GM18499 (cell line): ENCODE measurements around the gene TTLL11.
"Not testable (repeated sequence)": the region's sequence is repeated elsewhere in the genome, so short reads cannot be mapped to it uniquely, and the experiment has no call there.

ENCODE experiments used
- ATAC-seq: cut with Tn5 transposase; IDR thresholded peaks from one replicate; pipeline ENCODE4 v1.9.1; 2021; ENCODE audit warnings: moderate number of reproducible peaks; ENCODE audit not compliant: insufficient read depth, unreplicated experiment

TTLL11 gene

DNA sequence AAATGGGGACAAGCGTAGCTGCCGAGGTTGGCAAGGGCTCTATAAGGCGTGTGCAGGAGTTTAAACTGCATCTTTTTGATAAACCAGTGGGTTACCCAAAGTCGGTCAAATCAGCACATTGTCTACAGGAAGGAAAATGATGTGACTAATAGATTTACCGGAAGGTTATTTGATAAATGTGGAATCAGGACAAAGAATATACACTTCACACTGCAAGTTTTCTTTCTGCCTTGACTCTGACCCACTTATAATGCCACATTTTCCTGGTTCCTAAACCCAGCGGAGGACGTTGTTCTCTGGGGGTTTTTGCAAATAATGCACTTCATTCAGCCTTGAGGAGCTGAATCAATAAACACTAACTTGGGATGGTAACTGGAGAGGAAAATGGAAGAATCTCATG, 76.8 kb downstream of the TTLL11 start:
- ATAC-seq = no peak

DNA sequence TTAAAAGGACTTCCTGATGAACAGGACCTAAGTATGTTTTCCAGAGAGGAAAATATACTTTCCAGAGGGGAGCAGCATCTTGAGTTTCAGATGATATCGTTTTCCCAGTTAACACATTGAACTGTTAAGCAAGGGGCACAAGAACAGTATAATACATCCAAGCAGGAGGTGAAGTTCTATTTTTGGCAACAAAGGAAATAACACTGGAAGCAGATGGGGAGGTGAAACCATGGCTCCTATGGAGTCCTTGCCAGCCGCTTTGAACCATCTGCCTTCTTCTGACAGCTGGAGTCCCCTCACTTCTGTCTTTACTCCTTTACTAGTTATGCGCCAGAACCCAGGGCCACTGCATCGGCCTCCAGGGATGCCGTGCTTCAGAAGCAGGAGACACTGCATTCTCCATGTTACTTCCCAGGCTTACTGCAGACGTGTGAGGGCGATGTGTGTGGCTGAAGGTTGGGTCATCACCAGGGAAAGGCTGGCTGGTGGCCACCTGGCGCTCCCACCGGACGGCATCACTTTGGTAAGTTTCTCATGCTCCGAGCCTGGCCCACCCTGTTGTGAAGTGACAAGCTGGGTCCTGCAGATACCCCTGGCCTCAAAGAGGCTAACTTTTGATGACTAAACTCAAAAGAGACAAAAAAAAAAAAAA, 77.8 kb downstream of the TTLL11 start:
- ATAC-seq = no peak

DNA sequence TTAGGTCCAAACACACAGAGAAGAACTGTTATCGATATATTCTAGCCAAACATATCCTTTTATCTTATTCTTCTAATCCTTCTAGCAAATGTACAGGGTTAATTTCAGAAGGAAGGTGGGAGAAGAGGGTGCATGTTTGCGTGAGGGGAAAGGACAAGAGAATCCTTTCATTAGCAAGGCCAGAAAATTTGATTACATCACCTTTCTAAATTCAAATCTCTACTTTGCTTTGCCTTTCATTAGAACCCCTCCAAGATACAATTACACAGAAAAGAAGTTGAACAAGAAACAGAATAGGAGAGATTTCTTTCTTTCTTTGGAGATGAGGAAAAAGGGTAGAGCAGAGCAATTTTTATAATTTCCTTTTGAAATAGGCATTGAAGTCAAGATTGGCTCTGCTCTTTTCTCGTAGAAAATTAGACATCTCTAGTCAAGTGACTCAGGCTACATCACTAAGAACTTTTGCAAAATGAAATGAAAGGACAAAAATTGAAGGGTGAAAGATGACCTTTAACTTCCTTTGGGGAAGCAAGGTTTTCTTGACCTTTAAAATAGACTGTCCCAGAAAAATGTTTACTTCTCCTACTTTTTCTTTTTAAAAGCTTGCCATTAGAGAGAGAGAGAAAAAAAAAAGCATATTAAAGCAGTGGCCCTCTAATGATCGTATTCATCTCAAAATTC, 81.2 kb downstream of the TTLL11 start:
- ATAC-seq = no peak

DNA sequence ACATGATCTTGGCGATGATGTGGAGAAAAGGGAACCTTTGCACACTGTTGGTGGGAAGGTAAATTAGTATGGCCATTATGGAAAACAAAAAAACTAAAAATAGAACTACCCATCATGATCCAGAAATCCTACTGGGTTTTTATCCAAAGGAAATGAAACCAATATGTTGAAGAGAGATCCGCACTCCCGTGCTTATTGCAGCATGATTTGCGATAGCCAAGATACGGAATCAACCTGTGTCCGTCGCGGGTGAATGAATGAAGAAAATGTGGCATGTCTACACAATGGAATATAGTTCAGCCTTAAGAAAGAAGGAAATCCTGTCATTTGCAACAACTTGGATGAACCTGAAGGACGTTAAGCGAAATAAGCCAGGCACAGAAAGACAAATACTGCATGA, 84.5 kb downstream of the TTLL11 start:
- ATAC-seq = no peak

DNA sequence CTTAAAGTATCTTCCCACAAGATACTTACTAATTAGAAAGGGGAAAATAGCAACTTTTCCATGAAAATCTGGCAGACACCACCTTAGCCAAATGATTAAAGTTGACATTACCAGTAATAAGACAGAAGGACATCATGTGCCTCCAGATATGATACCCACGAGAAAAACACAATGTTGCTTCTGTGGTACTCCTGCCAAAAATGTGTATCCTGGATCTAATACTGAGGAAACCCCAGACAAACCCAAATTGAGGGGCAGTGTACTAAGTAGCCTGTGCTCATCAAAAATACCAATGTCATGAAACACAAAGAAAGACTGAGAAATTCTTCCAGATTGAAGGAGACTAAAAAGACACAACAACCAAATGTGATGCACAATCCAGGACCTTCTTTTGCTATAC, 85.3 kb downstream of the TTLL11 start:
- ATAC-seq = no peak

DNA sequence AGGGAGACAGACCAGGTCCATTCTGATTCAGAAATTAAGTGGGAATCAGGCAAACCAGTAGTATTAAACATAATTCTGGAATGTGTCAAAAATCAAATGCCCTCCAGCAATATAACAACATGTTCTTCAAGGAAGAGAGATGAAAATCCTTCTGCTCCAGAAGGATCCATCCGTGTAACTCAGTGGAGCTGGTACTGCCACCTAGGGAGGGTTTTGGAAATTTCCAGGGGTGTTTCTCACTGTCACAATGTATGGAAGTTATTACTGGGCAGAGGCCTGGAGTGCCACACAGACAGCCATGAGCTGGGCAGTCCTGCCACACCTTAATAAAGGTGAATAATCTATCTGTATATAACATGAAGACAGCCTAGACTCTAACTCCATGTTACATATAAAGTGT, 87.5 kb downstream of the TTLL11 start:
- ATAC-seq = no peak

DNA sequence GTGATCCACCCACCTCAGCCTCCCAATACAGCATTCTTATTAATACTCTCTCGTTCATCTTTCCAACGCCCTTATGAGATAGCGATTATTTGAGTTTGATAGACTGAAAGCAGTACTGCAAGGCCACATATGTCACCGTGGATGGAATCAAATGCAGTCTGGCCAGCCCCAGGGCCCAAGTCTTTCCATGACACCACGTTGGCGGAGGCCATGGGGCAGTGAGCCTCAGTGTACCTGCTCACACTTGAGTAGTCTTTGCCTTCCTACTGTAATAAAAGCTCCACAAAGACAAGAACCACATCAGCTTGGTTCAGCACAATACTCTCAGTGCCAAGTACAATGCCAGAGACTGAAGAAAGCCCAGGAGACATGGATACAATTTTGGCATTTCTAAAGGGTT, 88.5 kb downstream of the TTLL11 start:
- no peak for ATAC-seq

DNA sequence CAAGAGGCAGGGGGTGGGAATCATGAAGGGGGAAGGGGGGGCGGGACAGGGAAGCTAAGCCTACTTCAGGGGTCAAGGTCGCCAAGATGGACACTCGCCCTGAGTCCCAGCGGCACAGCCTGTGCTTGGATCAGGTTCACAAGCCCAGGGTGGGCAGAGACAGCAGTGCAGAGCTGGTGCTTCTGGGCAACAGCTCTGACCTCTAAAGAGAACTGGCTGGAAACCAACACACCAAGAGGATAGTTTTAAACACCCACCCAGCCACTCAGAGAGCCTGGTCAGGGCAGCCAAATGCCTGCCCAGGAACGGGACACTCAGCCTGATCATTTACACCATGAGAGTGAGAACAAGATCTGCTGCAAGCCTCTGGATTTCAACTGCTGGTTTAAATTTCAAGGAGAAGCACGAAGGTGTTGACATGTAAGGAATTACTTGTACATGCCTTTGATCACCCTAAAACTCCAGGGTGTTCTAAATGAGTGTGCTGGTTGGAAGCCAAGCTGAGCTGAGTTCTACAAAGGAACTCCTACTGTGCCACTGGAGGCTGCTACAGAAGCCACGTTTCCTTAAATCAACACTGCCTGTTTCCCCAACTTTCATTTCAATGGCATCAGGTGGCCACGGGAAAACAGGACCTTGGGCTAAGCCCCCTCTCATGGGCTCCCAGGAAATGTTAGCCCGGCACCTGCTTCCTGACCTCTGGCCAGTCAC, 91.5 kb downstream of the TTLL11 start:
- no peak for ATAC-seq

DNA sequence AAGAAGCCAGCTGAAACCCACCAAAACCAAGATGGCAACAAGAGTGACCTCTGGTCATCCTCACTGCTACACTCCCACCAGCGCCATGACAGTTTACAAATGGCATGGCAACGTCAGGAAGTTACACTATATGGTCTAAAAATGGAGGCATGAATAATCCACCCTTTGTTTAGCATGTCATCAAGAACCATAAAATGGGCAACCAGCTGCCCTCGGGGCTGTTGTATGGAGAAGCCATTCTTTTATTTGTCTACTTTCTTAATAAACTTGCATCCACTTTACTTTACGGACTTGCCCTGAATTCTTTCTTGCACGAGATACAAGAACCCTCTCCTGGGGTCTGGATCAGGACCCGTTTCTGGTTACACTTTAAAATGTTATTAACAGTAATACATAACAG, 92.6 kb downstream of the TTLL11 start:
- not testable (repeated sequence) for ATAC-seq

DNA sequence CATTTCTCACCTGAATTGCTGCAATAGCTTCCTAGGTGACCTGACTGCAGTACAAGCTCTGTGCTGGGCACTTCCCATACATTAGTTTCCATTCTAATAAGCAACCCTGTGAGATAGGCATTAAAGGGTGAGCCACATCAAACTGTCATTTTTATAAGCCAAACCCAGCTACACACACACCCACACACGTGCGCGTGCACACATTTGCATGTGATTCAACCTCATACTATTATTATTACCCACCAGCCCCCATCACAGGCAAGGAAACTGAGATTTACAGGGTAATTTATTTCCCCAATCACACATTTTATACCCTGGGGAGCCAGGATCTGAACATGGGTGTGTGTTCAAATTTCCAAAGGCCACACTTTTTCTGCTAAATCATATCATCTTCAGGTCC, 93.6 kb downstream of the TTLL11 start:
- ATAC-seq = no peak

DNA sequence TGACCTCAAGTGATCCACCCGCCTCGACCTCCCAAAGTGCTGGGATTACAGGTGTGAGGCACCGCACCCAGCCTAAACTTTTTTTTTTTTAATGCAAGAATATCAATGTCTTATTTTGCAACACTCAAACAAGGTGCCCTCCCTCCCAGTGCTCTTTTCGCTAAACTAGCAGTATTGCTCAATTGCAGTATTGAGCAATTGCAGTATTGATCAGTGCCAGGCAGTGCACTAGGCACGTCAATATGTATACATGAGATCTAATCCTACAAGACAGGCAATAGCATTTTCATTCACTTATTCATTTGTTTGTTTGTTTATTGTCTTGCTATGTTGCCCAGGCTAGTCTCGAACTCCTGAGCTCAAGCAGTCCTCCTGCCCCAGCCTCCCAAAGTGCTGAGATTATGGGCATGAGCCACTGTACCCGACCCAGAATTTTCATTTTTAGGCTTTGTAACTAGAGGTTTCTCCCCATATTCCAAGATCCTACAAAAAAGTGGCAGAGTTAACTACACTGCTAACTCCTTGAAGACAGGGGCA, 94.5 kb downstream of the TTLL11 start:
- no peak for ATAC-seq

DNA sequence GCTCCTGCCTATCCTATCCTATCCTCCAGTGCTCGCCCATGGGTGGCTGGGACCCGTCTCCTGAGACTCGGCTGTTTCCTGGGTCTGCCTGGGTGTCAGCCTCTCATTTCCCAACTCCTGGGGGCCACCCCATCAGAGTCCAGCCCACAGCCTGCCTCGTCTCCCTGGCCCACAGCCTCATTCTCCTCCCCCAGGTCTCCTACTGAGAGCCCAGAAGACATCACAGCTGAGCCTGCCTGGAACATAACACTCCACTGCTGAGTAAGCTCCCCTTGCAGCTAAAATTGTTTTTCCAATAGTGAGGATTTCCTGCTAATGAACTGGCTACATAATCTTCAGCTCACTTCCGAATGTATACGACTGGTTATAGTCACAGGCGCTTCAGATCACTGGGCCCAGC, 95.3 kb downstream of the TTLL11 start:
- no peak for ATAC-seq

DNA sequence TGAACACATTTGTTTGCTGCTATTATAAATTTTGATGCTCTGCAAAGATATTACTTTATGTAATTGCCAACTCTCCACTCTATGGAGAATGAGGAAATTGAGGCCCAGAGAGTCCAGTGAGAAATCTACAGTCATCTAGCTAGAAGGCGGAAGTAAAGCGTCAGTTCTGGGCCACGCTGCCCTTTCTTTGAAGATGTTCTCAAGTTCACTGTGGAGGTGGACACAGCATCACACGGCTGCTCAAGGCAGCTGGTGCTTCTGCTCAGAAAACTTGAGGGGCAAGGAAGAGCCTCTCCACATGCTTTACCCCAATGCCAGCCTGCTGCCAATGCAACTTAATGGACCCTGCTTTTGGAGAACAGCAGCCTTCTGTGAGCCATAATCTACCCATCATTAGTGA, 96.3 kb downstream of the TTLL11 start:
- no peak for ATAC-seq

DNA sequence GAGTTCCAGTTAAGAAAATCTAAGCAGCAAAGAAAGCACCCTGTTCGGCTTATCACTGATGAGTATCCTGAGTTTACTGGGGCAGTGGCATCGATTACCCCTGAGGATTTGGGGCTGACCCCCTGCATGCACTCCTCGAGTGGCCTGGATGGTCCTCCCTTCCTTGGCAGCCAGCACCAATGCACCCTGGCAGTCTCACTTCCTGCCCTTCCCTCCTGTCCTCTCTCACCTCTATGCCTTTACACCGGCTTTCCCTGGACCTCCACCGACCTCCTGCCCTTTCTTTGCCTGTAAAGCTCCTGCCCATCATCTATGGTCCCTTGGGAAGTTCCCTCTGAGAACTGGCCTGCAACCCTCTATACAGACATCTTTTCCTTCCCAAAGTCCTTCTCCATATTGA, 97.1 kb downstream of the TTLL11 start:
- ATAC-seq = no peak

DNA sequence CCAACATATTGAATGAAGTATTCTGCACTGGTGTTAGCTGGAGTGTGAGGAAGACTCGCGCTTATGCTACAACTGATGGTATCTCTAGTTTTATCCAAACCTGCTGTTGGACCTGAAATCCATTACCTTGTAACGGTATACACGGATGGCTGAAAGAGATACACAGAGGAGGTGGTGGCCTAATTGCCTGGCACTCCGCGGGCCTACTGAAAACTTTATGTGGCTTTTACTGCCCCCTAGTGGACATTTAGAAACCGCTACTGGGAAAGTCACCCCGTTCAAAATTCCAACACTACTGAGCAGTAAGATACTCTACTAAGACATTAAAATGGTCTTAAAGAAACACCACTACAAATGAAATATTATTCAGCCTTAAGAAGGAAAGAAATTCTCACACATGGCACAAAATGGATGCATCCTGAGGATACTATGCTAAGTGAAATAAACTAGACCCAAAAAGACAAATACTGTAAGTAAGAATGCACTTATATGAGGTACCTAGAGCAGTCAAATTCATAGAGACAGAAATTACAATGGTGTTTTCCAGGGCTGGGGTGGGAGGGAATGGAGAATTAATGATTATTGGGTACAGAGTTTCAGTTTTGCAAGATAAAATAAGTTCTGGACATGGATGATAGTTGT, 100.4 kb downstream of the TTLL11 start:
- no peak for ATAC-seq

DNA sequence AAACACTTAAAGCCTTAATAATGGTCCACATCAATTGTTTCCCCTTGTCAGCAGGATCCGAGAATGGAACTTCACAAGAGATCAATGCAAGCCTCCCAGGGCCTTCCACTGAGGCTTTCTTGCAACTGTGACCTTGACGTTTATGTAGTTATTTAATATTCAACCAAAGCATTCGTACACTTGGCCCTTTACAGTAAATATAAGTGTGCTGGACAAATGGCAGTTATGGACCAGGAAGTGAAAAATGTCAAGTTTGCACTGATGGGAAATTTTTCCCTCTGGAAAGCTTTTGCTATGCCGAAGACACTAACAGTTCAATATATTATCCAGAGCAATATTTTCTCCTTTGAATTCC, 101.8 kb downstream of the TTLL11 start:
- no peak for ATAC-seq

DNA sequence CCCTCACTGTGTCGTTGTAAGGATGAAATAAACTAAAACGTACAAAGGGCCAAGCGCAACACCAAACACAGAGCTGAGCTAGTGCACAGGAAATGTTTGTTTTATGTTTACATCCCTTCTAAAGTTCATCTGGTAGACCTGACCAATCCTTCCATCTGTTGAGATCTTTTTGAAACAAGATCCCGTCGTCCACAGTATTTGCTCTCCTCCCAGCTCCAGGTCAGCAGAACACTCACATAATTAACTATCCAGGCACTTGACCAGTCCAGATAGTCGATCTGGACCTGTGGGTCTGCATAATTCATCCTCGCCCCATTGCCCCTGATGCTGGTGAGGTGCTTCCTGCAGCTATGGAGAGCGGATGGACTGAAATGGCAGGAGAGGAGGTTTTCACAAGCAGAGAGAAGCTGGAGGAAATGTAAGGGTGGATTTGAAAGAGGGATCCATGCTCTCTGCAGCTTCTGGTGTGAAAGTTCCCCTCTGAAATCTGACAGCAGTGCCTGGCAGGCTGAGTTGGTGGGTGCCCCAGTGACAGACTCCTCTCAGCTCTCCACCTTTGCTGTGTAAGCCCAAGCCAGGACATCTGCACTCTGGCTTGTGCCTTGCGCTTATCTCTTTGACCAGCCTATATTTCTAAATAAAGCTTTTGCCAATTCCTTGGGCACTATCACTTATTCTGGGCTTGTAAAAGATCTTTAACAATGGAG, 102.4 kb downstream of the TTLL11 start:
- no peak for ATAC-seq

DNA sequence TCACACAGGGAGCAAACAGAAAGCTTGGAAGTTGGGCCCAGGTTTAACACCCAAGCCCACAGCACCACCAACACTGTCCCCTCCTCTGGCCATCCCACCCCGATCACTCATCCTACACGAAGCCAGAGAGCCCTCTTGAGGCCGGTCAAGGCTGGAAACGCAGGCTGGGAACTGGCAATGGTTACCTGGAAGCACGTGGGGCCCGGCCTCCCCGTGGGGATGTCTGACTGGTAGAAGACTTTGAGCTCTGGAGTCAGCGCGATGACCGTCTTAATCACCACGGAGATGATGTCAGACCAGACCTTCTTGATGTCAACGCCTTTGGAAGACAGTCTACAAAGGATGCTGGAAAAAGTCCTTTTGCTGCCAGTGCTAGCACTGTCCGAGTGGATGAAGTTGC, 104.1 kb downstream of the TTLL11 start:
- no peak for ATAC-seq

DNA sequence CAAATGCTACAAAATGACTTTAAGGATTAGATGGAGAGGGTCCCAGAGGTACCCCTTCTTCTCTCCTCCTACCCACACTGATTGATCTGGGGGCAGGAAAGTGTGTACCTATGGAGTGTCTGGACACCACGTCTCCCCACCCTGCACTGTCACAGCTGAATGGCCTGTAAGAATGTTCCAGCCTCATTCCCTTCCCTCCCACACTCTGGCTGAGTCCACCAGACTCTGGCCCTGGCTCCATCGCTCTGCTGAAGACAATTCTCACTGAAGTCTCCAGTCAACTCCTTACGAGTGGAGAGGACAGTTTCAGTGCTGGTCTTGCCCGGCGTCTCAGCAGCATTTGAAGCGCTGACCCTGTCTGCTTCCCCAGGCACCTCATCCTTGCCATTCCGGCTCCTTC, 105.8 kb downstream of the TTLL11 start:
- ATAC-seq = no peak

DNA sequence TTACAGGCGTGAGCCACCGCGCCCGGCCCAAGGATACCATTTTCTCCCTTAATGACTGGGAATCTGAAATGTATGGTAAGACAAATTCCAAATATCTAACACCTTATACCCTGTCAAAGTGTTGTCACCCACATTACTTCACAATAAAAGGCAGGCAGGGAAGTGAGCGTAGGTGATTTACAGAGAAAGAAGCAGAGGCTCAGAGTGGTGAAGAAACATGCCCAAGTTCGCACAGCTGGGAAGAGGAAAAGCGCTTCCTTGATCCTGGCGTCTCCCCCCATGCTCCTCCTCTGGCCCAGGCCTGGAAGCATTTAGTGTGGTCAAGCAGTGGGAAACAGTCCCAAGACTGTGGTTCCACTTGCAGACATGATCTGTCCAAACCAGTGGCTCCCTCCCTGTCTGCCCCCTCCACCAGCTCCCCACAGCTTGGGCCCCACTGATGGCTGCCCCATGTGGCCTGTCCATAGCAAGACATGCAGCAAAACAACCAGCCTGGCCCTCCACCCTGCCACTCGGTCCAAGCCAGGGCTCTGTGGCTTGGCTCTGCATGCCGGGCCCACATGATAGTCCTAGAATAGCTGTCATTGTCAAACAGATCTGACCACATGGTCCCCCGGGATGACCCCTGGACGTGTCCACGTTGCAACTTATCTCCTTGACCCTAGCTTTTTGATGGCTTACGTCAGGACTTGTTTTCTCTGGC, 107.2 kb downstream of the TTLL11 start:
- ATAC-seq = no peak
